Fibroblast of mammary gland (primary cell): ENCODE data around the gene CLIP4.

Experiments used
- DNase-seq: peaks from one replicate; pipeline ENCODE4 v3.0.0-alpha.2; 2010; ENCODE audit warnings: low read depth
- H3K4me3 ChIP-seq: 2 replicates; pipeline ENCODE4 v1.5.1; 2011; ENCODE audit warnings: low read depth, mild to moderate bottlenecking, low read length, moderate library complexity; ENCODE audit not compliant: control insufficient read depth
- CTCF ChIP-seq: conservative IDR thresholded peaks from 2 replicates; pipeline ENCODE4 v1.5.1; 2011; ENCODE audit warnings: low read depth, low read length, inconsistent platforms; ENCODE audit not compliant: control insufficient read depth, insufficient read depth

CLIP4 gene

GRCh38 chr2:29115797-29116781, 874 bp downstream of the CLIP4 start:
- peak overlapping the region; percentile 78 for H3K4me3 ChIP-seq
- no peak for TF ChIP-seq CTCF
- peak; percentile 82 for DNase-seq

- no peak for TF ChIP-seq CTCF
- peak; percentile 57 for DNase-seq
- no peak overlapping the region for H3K4me3 ChIP-seq
Observed at GRCh38 chr2:29117636-29118303, 2.6 kb downstream of the CLIP4 start.

GRCh38 chr2:29119211-29119610, 4.0 kb downstream of the CLIP4 start:
- no peak for TF ChIP-seq CTCF
- DNase-seq, result no peak
- no peak overlapping the region for H3K4me3 ChIP-seq

- no peak for TF ChIP-seq CTCF
- H3K4me3 ChIP-seq, result no peak overlapping the region
- no peak for DNase-seq
Observed at GRCh38 chr2:29120846-29121245, 5.6 kb downstream of the CLIP4 start.

- no peak for TF ChIP-seq CTCF
- no peak overlapping the region for H3K4me3 ChIP-seq
- peak; percentile 93 for DNase-seq
Observed at GRCh38 chr2:29123617-29124349, 8.6 kb downstream of the CLIP4 start.

- H3K4me3 ChIP-seq, result no peak overlapping the region
- DNase-seq, result no peak
- TF ChIP-seq CTCF, result no peak
Observed at GRCh38 chr2:29124504-29124903, 9.3 kb downstream of the CLIP4 start.
